GM19193 (cell line): ENCODE data around the gene CCDC106.

Experiments used
- POLR2A ChIP-seq: IDR thresholded peaks from 4 replicates; pipeline ENCODE4 v1.6.1; 2011; ENCODE audit not compliant: insufficient read depth, insufficient read length; ENCODE audit errors: extremely low read depth

The CCDC106 gene

DNA sequence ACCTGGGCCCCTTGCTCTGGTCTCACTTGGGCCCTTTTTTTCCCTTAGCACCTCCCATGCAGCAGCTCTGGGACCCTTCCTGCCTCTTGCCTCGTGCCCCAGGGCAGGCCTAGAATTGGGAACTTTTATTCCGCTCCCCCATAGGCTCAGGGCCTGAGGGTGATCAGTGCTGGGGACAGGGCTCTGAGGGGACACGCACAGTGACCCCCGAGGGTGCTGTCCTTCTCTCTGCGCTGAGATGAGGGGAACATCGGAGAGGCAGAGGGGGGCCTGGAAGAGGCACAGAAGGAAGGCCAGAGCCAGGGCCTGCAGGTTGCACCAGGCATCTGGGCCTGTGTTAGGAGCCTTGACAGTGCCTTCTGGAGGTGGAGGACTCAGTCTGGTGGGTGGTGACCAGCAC is 37.8 kb downstream of the CCDC106 start:
- TF ChIP-seq POLR2A = no peak

DNA sequence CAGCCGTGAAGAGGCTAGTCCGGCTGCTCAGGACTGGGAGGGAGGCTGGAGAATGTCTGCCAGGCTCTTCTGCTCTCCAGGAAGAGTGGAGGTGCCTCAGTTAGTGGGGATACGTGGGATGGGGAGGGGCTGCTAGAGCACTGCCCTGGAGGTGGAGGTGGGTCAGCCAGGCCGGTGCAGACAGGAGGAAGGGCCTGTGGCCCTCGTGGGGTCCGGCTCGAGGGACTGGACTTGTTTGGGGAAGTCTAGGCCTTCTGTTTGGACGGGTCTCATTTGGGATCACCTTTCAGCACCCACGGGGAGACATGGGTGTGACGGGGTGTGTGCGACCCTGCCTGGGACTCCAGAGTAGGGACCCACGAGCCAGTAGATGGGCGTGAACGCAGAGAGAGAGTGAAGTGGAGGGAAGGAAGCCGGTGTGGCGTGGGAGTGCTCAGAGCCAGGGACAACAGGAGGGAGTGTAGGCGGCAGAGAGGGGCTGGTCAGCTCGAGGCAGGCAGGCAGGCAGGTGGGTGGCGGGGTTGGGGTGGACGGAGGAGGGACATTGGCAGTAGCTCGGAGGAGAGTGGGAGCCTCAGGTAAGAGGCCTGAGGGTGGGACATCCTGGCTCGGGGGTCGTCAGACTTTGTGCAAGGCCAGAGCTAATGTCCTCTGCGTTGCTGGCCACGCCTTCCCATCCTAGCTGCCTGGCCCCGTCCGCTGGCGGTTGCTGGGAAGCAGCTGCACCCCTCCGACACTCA is 38.5 kb downstream of the CCDC106 start:
- TF ChIP-seq POLR2A = no peak

DNA sequence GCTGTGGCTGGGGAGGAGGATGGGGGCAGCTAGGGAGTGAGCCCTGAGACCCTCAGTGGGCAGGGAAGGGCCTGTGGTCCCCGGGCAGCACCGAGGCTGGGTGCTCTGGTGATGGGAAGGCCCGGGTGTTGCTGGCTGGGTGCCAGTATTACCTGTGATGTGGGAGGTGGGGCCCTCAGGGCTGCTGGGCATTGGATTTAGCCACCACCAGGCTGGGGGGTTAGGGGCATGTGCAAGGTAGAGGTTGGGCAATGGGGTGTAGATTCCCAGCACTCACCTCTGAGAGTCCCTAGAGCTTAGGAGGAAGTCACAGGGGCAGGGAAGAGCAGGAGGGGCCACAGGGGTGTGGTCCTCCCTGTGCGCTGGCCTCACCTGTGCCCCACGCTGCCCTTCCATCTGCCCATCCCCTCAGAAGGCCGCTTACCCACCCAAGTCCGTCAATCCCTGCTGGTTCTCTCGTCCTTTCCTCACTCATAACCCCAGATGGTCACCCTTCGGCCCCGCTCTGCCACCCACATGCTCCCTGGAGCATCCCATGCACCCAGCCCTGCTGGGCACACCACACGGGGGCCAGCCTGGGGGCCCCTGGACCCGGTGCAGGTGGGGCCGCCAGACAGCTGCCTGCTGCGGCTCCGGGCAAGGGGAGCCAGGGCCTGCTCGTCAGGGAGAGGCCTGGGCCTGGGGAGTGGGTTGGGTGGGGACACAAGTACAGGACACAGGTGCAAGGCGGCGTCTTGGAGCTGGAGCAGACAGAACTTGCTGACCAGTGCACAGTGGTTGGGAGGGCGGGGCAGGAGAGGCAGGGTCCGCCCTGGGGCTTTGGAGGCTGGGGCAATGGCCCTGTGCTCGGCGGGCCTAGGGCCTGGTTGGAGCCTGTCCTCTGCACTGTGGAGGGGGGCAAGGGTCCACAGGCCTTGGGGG is 39.5 kb downstream of the CCDC106 start:
- no peak for TF ChIP-seq POLR2A

DNA sequence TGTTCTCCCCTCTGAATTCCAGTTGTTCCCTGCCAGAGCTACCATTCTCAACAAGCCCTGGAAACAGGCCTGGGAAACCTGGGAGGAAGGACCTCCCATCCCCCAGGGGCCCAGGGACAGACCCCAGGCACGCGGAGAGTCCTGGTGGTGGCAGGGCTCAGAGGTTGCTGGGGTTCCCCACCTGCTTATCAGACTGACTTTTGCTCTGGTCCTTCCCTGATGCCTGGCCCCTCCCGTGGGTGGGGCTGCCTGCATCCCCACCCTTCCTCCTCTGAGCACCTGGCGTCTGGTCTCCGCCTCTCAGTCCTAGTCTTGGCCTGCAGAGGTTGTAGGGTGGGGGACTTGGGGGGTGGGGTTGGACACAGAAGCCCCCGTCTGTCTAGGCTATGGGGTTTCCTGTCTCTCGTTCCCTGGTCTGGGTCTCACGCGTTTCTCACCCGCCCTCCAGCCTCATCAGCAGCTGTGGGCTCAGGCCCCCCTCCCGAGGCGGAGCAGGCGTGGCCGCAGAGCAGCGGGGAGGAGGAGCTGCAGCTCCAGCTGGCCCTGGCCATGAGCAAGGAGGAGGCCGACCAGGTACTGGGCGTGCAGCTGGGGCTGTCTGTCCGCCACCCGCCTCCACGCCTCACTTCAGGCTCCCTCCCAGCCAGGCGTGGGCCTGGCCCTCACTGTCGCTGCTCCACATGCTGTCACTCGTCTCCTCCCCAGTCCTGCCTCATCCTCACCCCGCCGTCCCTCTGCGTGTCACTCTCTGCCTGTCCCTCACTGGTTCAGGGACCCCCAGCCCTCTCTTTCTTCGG is 40.6 kb downstream of the CCDC106 start:
- TF ChIP-seq POLR2A = no peak

DNA sequence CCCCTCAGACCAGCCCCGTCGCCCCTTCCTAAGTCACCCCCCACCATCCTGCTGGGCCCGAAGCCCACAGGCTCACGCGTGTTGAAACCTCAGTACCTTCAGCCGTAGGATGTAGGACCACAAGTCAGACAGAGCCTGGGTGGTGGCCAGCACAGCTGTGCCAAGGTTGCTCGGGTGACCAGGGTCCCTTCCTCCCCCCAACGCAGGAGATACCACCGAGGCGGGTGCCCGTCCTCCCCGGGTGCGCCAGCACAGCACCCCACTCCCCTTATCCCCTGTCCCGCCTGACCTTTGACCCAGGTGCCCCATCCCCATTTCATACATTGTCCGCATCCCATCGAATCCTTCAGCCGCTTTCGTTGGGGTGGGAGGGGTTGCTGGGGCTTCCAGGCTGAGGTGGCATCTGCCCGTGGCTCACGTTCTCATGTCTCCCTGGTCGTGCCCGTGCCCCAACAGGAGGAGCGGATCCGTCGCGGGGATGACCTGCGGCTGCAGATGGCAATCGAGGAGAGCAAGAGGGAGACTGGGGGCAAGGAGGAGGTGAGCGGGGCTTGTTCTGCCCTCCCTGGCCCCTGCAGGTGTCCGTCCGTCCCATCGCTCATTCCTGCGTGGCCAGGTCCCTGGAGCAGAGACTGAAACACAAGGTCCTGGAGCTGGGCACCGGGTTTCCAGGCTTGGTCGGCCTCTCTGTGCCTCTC is 41.5 kb downstream of the CCDC106 start:
- TF ChIP-seq POLR2A = no peak

DNA sequence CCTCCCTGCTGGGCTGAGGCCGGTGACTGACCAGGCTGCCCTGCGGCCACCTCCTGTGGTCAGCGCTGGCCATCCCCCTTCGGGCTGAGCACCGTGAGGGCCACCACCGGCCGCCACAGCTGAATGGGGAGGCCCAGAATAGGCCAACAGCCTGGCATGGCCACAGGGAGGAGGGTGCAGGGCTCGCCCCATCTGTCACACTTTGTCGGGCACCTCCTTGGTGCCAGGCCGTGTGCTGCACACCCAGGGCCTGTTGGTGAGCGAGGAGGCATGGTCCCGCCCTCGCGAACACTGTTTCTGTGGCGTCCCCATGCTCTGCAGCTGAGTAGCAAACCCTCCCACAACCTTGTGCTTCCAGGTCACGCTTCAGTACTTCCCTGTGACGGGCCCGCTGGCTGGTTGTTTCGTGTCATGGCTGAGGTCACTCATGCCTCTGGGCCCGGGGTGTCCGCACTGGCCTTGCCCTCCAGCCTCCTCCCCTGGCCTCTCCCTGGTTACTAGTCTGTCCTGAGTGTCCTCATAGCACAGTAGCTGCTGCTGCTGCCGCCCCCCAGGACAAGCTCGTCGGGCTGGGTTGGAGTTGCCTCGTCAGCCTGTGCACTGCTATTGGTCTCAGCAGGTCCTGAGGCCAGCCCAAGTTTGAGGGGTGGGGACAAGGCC is 42.2 kb downstream of the CCDC106 start:
- no peak for TF ChIP-seq POLR2A

DNA sequence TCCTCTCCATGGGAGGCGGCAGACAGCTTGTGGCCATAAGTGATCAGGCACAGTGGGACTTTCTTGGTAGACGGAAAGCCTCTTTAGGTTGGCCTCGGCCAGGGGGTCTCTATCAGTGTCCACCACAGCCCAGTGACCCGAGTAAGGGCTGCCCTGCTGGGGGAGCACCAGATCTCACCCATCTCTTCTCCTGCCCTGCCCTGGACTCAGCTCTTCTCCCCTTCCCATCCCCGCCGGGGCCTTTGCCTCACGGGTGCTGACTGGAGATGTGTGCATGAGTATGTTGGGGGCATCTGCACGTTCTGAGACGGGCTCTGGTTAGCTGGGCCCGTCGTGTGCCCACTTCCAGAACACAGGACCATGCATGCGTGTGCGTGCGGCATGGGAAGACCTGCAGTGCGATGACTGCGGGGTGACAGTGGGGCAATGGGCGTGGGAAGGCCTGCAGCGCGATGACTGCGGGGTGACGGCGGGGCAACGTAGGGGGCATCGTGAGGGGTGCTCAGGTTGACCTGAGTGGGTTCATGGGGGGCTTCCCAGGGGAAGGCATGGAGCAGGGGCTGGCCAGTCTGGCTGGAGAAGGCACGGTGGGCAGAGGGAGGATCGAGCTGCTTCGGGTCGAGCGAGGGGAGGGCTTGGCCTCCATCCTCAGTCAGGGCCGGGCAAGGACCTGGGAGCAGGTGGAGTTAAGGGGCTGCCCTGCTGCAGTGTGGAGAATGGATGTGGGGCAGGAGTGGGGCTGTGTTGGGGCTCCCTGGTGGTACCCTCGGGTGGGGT is 42.9 kb downstream of the CCDC106 start:
- TF ChIP-seq POLR2A = no peak

DNA sequence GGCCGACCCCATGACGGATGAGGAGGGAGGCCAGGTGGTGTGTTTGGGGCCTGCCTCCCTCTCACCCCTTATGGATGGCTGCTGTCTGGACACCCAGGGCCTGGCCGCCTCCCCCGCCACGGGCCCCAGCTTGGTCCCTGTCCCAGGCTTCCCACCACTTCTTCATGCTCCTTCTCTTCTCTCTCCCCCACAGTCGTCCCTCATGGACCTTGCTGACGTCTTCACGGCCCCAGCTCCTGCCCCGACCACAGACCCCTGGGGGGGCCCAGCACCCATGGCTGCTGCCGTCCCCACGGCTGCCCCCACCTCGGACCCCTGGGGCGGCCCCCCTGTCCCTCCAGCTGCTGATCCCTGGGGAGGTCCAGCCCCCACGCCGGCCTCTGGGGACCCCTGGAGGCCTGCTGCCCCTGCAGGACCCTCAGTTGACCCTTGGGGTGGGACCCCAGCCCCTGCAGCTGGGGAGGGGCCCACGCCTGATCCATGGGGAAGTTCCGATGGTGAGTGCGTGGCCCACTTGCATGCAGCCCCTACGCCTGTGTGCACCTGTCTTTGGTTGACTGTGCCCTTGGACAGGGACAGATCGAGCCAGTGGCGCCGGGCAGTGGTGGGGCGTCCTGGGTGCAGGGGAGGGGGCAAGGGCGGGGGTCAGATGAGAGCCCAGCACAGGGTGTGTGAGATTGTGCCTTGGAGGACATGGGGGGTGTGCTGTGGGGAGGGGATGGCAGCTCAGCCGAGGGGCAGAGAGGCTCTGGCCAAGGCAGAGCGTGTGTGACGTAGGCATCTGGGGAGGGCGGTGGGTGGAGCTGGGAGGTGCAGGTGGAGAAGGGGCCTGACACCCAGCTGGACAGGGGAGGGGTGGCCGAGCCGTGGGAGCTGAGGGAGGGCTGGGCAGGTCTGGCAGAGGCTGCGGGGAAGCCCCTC is 43.8 kb downstream of the CCDC106 start:
- no peak for TF ChIP-seq POLR2A

DNA sequence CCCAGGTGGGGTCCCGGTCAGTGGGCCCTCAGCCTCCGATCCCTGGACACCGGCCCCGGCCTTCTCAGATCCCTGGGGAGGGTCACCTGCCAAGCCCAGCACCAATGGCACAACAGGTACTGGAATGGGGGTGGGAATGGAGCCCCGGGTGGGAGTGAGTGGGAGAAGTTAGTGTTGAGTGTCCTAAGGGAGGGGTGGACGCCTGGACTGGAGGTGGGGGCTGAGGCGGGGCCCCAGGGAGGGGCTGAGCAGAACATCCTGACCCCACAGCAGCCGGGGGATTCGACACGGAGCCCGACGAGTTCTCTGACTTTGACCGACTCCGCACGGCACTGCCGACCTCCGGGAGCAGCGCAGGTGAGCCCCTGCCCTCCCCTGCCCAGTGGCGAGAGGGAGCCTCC is 44.7 kb downstream of the CCDC106 start:
- no peak for TF ChIP-seq POLR2A

DNA sequence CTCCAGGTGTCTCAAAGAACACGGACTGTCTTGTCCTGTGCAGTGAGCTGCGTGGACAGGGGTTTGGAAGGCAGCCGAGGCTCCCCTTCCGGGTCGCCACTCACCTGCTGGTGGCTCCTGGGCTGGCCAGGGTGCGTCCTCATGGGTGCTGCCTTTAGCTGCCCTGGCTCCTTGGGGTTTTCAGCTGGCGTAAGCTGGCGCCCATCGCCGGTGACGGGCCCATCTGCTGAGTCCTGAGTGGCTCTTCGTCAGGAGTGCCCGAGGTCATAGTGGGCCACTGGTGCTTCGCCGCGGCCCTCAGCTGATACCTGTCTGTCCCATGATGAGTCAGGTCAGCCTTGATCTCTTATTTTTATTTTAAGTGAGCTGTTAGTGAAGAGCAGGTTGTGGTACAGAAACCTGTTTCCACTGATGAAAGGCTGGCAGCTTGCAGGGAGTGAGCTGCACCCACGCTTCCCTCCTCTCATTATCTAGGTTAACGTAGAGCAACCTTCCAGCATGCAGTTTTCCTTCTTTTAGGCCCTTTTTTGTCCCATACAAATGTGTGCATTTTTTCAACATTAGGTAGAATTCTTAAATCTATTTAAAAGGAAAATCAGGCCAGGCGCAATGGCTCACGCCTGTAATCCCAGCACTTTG is 45.4 kb downstream of the CCDC106 start:
- TF ChIP-seq POLR2A = no peak

DNA sequence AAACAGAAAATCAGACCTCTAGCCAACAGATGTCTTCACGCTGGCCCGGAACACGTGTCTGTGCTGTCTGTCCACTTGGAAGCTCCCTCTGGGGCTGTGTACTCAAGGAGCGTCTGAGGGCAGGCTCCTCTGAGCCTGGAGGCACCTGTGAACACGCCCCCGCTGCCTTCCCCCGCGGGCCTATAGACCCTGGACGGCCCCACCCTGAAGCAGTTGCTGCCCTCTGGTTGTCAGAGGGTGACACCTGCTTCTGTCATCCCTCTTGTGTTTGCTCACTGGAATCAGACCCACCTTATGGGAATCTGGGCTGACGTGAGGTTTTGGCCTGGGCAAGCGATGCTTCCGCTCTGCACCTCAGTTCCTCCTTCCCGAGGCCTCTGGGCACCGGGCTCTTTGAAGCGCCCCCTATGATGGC is 46.2 kb downstream of the CCDC106 start:
- no peak for TF ChIP-seq POLR2A
